Glomerular visceral epithelial cell (primary cell): ENCODE data around the gene ALKBH4.
"Not testable (repeated sequence)": the region's sequence is repeated elsewhere in the genome, so short reads cannot be mapped to it uniquely, and the experiment has no call there.

Experiments
- DNase-seq: peaks from one replicate; pipeline ENCODE4 v3.0.0-alpha.2; 2016; ENCODE audit errors: extremely low spot score

Gene ALKBH4, protein sequence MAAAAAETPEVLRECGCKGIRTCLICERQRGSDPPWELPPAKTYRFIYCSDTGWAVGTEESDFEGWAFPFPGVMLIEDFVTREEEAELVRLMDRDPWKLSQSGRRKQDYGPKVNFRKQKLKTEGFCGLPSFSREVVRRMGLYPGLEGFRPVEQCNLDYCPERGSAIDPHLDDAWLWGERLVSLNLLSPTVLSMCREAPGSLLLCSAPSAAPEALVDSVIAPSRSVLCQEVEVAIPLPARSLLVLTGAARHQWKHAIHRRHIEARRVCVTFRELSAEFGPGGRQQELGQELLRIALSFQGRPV

DNA sequence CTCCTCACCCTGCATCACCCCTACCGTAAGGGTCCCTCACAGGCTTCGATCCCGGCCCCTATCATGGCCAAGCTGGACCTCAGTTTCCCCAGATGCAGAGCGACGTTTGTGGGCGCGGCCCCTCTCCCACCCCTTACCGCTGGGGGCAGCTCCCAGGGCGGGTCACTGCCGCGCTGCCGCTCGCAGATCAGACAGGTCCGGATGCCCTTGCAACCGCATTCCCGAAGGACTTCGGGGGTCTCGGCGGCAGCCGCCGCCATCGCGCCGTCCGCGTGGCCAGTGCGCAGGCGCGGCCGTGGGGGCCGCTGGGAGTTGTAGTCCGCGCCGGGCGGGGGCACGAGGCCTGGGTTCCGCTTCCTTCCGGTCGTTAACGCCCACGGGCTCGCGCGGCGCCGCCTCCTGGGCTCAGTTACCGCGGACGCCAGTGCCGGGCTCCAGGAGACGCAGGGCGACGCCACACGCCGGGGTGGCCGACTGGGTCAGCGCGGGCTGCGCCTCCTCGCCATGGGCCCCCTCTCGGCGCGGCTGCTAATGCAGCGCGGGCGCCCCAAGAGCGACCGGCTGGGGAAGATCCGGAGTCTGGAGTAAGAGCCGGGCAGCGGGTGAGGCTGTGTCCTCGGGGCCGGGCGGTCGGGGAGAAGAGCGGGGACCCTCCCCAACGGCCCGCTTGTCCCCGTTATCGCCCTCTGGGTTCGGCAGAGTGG, at the start of gene ALKBH4, which contains the start of gene LRWD1:
TSS of gene ALKBH4 (minus strand) at position 287 of the 704 bp plus-strand sequence. CDS start at position 260, 27 bp downstream.
TSS of gene LRWD1 (plus strand) at position 408 of the 704 bp plus-strand sequence. CDS start at position 505, 97 bp downstream.
- peak; percentile 93 for DNase-seq

DNA sequence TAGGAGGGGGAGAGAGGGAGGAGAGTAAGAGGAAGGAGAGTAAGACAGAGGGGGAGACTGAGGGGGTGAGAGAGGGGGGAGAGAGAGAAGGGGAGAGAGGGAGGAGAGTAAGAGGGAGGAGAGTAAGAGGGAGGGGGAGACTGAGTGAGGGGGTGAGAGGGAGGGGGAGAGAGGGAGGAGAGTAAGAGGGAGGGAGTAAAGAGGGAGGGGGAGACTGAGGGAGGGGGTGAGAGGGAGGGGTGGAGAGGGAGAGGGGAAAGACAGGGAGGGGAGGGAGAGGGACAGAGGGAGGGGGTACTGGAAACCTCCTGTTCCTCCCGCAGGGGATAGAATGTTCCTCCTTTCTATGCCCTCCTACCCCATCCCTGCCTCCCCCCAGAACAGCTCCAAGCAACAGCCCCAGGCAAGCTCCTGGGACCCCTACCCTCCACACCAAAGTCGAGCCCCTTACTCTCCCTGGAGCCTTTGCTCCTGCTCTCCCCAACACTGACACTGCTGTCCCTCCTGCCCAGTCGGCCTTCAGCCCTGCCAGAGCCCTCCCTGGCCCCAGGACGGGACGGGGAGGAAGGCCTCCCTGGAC, 48.1 kb upstream of the ALKBH4 start:
- peak; percentile 39 for DNase-seq

DNA sequence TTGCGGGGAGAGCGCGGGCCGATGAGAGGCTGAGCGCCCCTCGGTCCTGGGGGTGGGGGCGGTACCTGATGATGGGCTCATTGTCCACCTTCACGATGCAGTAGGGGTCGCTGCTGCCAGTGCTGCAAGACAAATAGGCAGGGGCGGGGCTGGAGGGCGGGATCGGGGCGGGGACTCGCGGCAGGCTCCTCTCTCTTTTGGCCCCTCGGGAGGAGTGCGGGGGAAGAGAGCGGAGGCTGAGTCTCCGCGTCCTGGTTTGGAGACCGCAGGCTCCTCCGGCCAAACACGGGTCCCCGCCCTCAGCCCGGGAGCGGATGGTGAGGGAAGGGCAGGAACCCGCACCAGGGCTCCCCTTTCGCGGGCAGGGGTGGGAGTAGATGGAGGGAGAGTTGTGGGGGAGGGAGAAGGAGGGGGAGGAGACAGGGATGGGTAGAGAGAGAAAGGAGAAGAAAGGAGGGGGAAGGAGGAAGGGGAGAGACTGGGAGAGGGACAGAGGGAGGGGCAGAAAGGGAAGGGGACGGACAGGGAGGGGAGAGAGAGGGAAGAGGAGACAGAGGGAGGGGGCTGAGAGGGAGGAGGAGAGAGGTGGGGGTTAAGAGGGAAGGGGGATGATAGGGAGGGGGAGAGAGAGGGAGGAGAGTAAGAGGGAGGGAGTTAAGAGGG, 47.3 kb upstream of the ALKBH4 start:
- not testable (repeated sequence) for DNase-seq

DNA sequence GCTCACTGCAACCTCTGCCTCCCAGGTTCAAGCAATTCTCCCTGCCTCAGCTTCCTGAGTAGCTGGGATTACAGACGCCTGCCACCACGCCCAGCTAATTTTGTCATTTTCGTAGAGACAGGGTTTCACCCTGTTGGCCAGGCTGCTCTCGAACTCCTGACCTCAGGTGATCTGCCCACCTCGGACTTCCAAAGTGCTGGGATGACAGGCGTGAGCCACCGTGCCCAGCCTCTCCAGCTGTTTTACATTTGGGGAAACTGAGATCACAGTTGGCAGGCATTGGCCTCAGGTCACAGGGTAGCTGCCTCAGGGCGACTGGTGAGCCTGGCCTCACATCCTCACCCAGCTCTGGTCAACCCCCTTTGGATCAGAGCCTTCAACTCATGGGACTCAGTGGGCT, 45.9 kb upstream of the ALKBH4 start:
- not testable (repeated sequence) for DNase-seq

DNA sequence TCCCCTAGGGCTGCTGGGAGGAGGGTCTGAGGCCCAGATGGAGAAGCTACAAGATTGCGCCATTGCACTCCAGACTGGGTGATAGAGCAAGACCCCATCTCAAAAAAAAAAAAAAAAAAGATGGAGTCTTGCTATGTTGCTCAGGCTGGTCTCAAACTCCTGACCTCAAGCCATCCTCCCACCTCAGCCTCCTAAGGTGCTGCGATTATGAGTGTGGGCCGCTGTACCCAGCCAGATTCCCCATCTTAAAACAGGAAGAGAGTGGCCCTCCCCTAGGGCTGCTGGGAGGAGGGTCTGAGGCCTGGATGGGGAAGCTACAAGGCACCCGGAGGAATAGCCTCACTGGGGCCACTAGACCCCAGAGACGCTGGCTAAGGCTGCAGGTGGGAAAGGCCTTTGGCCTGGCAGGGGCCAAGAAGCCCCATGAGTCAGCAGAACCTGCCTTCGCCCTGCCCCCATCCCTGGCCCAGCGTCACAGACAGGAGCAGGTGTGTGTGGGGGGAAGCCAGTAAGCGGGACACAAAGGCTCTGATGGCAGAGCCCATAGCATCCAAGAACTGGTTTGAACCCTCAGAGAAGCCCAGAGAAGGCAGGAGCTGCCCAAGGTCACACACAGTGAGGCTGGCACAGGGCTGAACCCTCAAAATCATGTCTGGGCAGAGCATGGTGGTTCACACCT, 42.9 kb upstream of the ALKBH4 start:
- not testable (repeated sequence) for DNase-seq

DNA sequence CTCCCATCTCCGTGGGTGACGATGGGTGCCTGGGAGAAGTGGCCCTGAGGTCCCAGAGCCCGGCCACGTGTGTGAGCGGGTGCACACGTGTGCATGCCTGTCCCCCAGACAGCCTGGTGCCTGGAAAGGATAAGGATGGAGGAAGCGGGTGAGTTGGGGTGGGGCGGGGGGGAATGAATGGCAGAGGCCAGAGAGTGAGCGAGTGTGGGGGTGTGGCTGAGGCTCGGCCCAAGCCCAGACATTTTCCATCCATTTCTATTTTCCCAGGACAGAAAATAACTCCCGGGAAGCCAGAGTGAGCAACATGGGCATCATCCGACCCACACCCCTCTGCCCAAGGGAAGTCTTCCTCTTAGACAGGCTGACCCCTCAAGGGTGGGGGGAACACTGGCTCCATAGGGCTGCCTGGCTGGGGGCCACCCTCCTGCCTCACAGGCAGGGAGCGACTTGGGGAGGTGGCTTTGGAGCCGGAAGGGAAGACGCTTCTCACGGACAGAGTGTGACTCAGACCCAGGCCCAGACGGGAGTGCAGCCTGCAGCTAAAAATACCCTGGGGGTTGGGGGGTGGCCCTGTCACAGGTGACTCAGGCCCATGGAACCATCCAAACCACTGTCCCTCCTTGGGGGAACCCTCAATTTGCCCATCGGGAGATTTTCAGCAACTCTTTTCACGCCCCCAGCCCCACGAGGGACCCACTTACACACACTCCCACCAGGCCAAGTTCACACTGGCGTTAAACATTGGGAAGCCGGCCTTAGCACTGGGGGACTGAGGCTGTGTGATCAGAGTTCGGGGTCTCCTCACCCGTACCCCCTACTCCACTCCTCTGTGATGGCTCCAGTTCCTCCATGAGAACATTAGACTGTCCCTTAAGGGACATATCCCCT, 40.9 kb upstream of the ALKBH4 start:
- not testable (repeated sequence) for DNase-seq

DNA sequence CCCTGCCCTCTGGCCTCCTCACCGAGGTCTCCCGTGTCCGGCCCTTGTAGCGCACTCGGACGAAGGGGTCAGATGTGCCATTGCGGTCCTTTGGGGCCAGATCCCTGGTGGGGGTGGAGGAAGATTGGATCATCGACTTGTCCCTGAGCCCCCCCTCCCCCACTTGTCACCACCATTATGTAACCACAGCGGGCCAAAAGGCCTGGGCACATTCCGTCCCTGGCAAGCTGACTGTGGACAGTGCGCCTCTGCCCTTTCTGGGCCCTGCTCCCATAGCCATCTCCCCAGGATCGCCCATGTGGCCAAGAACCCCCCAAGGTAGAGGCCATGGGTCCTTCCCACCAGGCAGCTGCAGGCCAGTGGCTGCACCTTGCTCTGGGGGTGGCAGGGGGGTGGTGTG, 38.5 kb upstream of the ALKBH4 start:
- not testable (repeated sequence) for DNase-seq

DNA sequence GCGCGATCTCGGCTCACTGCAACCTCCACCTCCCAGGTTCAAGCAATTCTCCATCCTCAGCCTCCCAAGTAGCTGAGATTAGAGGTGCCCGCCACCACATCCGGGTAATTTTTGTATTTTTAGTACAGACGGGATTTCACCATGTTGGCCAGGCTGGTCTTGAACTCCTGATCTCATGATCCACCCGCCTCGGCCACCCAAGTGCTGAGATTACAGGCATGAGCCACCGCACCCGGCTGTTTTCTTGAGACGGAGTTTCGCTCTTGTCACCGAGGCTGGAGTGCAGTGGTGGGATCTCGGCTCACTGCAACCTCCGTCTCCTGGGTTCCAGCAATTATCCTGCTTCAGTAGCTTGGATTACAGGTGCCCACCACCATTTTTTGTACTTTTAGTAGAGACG, 33.7 kb upstream of the ALKBH4 start:
- DNase-seq, result not testable (repeated sequence)

DNA sequence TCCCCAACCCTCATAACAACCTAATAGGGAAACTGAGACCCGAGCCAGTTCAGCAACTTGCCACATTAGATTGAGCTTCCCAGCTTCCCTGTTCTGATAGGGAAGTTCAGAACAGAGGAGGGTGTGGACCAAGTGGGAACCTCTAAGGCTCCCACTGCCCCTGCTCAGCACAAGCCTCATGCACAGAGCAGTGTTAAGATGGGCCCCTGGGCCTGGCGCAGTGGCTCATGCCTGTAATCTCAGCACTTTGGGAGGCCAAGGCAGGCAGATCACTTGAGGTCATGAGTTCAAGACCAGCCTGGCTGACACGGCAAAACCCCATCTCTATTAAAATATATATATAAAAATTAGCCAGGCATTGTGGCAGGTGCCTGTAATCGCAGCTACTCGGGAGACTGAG, 32.6 kb upstream of the ALKBH4 start:
- not testable (repeated sequence) for DNase-seq

DNA sequence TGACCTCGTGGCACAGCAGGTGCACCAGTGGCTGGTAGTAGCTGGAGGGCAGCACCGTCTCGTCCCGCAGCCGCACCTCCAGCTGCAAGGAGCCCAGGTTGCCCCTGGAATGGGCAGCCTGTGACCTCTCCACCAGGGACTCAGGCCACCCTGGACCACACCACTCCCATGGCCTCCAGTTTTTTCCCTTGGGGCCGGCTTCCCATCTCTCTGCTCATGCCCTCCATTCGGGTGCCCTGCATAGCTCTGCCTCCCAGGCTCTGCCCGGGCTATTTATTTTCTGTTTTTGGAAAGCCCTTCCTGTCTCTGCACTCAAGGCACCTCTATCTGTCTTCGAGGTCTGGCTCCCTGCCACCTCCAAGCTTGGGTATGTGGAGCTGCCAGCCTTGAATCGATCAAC, 32.2 kb upstream of the ALKBH4 start:
- not testable (repeated sequence) for DNase-seq

DNA sequence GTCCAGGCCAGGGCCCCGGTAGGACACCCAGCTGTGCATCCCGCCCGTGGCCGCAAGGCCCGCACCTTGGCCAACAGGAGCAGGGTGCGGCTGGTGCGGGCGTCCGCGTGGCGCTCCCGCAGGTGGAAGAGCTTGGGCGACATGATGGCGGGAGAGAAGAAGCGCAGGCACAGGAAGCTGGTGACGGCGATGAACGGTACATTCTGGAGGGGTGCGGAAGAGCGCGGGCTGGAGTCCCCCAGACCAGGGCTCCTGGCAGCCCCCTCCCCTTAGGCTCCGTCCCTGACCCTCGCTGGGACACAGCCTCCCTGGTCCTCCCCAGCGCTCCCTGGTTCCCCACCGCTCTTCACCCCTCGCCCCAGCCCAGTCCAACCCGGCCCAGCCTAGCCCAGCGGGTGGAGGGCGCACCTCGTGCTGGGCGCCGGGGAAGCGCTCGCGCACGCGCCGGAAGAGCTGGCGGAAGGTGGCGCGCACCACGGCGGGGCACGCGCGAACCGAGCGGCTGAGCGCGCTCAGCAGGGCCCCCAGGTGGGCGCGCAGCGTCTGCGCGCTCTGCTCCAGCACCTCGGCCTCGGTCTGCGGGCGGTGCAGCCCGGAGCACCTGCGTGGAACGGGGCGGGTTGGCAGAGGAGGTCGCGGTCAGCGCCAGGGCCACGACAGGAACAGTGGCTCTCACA, 29.9 kb upstream of the ALKBH4 start:
- not testable (repeated sequence) for DNase-seq

DNA sequence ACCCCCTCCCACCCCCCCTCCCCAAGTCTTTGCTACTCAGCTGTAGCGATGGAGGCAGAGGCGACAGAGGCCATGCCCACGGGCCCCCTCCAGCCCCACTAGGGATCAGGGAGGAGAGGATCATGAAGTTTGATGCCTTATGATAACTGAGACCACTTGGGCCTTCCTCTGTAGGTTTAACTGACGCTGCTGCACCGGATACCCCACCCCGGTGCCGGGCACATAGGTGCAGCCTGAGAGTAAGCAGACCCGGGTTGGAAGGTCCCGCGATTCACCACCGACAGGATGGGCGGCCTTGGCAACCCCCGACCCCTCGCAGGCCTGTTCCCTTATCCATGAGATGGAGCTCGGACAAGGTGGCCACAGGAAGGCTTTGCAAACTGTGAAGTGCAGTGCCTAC, 29.4 kb upstream of the ALKBH4 start:
- not testable (repeated sequence) for DNase-seq

DNA sequence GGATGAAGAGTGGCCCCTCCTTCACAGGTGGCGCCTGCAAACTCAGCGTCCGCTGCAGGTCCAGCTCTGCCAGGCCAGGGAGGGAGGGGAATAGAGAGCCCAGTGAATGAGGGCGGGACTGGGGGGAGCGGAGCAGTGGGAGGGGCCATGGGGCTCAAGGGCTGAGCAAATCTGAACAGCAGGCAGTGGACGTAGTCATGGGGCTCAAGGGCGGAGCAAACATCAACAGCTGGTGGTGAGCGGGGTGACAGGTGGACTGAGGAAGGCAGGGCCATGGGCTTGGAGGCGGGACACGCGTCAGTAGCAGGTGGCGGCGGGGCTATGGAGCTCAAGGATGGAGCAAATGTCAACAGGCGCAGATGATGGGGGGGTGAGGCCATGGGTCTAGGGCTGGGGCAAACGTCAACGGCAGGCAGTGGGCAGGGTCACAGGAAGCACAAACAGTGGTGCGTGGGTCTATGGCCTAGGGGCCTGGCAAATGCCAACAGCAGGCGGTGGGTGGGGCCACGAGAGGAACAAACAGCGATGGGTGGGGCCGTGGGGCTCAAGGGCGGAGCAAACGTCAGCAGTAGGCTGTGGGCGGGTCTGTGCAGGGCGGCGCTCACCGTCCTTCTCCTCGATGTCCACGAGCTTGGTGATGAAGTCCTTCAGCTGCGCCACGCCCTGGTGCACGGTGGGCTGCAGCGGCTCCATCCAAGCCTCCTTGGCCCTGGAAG, 28.7 kb upstream of the ALKBH4 start:
- not testable (repeated sequence) for DNase-seq

DNA sequence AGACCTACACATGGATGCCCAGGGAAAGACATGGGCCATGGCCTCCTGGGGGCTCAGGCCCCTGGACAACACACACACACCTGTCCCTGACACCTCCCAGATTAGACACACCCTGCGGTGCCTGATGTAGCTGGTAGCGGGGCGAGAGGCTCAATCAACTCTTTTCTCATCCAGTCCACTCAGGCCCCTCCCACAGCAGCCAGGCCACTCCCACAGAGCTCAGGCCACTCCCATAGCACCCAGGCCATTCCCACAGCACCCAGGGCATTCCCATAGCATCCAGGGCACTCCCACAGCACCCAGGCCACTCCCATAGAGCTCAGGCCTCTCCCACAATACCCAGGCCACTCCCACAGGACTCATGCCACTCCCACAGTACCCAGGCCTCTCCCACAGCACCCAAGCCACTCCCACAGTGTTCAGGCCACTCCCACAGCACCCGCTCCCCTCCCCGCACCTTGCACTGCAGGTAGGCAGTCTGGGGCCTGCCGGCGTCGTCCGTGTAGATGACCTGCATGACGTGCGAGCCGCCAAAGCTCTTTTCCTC, 25.9 kb upstream of the ALKBH4 start:
- DNase-seq, result not testable (repeated sequence)

DNA sequence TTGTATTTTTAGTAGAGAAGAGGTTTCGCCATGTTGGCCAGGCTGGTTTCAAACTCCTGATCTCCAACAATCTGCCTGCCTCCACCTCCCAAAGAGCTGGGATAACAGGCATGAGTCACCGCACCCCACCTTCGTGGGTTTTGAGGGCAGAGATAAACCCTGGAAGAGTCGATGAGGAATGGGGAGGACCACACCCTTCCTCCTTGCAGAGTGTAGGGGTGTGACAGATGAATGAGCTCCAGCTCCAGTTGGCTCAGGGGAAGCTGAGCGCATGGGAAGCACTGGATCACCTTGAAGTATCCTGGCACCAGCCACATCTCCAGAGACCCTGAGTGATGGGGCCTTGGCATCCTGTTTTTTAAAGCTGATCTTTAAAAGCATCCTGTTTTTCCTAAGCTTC, 19.7 kb upstream of the ALKBH4 start:
- not testable (repeated sequence) for DNase-seq

DNA sequence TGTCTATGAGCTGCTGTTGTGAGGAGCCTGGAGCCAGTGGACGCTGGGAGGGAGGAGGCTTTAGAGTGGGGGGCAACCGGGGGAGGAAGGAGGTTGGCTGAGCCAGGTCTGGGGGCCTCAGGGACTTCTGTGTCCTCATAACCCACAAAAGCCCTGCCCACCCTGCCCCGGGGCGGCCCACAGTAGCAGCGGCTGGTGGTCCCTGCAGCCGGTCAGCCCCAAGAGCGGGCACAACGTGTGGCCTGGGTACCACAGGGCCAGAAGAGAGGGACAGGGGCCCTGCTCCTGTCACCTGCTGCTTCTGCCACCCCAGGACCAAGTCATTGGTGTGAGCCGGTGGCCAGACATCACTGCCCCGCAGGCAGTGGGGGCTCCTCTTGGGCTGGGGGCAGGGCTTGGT, 17.3 kb upstream of the ALKBH4 start:
- not testable (repeated sequence) for DNase-seq

DNA sequence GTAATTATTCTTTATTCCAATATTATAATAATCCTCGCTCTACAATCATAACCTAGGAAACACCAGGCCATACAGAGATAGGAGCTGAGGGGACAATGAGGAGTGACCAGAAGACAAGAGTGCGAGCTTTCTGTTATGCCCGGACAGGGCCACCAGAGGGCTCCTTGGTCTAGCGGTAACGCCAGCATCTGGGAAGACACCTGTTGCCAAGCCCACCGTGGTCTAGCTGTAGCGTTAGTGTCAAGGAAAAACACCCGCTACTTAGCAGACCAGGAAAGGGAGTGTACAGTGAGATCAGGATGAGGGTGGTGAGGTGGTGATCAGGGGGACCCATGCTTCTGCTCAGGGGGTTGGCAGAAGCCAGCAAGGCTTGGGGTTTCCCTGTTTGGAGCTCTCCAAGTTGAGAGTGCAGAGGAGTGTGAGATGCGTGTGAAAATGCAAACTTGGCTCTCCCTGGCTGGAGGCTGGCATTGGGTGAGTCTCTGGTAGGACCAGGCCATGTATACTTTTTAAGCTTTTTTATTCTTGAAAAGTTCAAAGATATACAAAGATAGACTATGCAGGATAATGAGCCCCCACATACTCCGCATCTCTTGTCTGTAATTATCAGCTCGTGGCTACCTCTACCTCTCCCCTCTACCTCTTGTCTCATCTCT, 15.4 kb upstream of the ALKBH4 start:
- not testable (repeated sequence) for DNase-seq

DNA sequence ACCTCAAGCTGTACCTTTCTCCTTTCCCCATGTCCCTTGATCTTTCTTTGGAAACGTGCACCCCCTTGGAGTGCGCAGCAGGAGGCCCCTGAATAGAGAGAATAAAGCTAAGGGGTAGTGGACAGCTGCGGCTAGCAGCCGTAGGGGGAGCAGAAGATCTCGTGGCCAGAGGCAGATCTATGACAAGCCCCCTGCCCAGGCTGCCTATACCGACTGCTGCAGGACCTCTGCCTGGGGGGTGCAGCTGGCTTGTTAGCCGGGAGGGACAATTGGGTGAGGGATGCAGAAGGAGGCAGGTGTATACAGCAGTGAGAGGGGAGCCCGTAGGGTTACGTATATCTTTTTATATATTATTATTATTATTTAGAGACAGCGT, 14.5 kb upstream of the ALKBH4 start:
- not testable (repeated sequence) for DNase-seq
